HAP-1 (cell line): ENCODE measurements around the gene POLDIP2.

Source experiments
- DNase-seq, 2 experiments: peaks; one replicate each; pipeline ENCODE4 v3.0.0-alpha.2; 2016 to 2020; ENCODE audit warnings: low spot score in 2 of 2
- H3K27me3 ChIP-seq: fragments of 250-450 bp; sonication (Bioruptor Pico); 2 replicates; pipeline ENCODE4 v1.5.1; 2020; ENCODE audit warnings: low read depth, mild to moderate bottlenecking, moderate library complexity
- H3K36me3 ChIP-seq: fragments of 250-450 bp; sonication (Bioruptor Pico); replicated peaks from 2 replicates; pipeline ENCODE4 v1.5.1; 2020; ENCODE audit warnings: mild to moderate bottlenecking
- H3K4me1 ChIP-seq: fragments of 250-450 bp; sonication (Bioruptor Pico); 2 replicates; pipeline ENCODE4 v1.5.1; 2020; ENCODE audit warnings: mild to moderate bottlenecking
- H3K4me3 ChIP-seq: fragments of 250-450 bp; sonication (Bioruptor Pico); 2 replicates; pipeline ENCODE4 v1.5.1; 2020; ENCODE audit warnings: mild to moderate bottlenecking, moderate library complexity
- H3K9me3 ChIP-seq: fragments of 250-450 bp; sonication (Bioruptor Pico); 2 replicates; pipeline ENCODE4 v1.5.1; 2020; ENCODE audit warnings: mild to moderate bottlenecking, moderate library complexity
- in situ Hi-C: fragments of 300-500 bp; cut with MboI; formaldehyde crosslinking; loops from 3 replicates; pipeline ENCODE4 v1.14.3; 2020; ENCODE audit warnings: low sequenced_read_pairs, inconsistent platforms, mixed read lengths

POLDIP2 gene

DNA sequence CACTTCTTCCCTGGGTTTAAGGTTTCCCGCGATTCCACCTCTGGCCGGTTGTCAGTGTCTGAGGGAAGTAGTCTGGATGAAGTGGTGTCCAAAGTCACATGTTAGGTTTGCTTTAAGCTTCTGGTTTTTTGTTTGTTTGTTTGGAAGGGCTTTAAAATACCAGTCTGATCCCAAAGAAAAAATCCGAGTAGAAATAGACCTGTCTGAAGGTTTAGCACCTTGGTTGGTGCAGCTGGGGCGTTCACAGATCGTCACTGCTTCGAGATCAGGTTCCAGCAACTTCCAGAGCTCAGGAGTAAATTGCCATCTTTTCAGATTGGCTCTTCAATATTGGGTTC, 37.8 kb downstream of the POLDIP2 start:
- no peaks in the 10 kb centered on the region for H3K9me3 ChIP-seq
- no peaks in the 10 kb centered on the region for H3K27me3 ChIP-seq
- peaks cover 26% of the 10 kb centered on the region for H3K4me1 ChIP-seq
- H3K36me3 ChIP-seq: peaks cover 19% of the 10 kb centered on the region
- in situ Hi-C loops: no loop called here
- no peak for DNase-seq
- peak overlapping the region; percentile 72 for H3K4me3 ChIP-seq

DNA sequence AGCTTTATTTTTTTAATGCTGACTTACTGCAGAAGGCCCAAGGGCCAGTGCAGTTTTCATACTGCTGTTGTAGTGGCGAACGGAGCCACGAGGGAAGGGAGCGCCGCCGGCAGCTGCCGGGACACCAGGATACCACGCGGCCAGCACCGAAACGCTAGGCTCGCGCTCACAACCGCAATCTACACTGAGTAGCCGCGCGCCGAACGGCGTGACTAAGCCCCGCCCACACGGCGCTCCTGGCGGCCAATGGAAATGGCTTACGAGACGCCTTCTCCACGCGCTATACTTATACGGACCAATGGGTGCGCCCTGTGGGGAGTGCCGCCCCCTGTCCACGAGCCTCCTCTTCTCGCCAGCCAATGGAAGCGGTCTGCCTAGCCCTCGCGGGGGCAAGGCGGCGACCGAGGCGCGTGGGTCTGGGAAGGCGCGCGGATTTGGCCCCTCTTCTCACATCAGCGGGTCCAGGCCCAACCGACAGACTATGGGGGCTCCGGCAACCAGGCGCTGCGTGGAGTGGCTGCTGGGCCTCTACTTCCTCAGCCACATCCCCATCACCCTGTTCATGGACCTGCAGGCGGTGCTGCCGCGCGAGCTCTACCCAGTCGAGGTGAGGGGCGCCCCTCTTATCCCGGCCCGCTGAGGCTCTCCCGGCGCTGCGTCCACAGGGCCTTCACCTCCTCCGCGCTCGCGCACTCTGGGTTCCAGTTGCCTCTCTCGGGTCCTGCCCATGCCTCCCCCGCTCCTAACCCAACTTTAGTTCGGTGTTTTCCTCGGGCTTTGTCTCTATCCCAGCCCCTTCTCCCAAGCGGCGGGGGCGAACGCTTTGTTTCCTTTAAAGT, 38.3 kb downstream of the POLDIP2 start, which contains the start of gene TMEM97:
Gene TMEM97, plus strand, starts transcription at position 442 of the 839 bp plus-strand sequence. Its CDS starts 40 bp downstream, at position 482.
- Histone ChIP-seq H3K4me3 (peak within 1 kb of the TSS; percentile 72), H3K9me3 (no peaks in the 10 kb centered on the region), H3K36me3 (peaks cover 18% of the 10 kb centered on the region), H3K4me1 (peaks cover 26% of the 10 kb centered on the region), H3K27me3 (no peaks in the 10 kb centered on the region)
- DNase-seq: peak; percentile 97 to 98
- in situ Hi-C loops: no loop called here

DNA sequence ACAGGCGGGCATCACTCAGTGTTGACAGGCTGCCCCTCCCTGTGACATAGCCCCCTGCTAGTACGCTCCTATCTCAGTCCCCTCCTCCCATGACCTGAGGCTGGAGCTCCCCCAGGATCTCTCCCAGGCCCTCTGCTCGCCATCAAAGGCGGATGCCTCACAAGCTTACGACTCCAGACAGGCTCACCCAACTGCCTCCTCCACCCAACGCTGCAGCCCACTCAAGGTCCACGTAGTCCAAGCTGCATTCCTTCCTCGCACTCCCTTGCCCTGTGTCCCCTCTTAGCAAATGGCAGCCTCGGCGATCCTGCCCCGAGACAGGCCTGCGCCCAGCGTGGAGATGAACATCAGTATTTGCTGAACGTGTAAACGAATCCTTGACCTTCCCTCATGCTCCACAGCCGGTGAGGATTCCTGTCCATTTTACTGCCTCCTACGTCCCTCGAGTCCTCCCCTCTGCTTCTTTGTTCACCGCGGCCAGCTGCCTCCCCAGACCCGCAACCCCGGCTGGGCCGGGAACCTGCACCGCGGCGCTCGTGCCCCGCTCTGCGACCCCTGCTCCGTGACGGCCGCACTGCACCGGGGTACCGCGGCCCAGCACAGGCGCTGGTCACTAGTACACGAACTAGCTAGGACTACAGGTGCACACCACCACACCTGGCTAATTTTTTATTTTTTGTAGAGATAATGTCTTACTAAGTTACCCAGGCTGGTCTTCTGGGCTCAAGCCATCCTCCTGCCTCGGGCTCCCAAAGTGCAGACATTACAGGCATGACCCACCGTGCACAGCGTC, 39.2 kb downstream of the POLDIP2 start:
- Histone ChIP-seq H3K4me3 (peak overlapping the region; percentile 72), H3K36me3 (peaks cover 16% of the 10 kb centered on the region), H3K4me1 (peaks cover 26% of the 10 kb centered on the region), H3K27me3 (no peaks in the 10 kb centered on the region), H3K9me3 (no peaks in the 10 kb centered on the region)
- peak in 1 of 2 experiments; percentile 40 for DNase-seq
- in situ Hi-C loops: no loop called here

GRCh38 chr17:28317099-28317965, 40.0 kb downstream of the POLDIP2 start:
- Histone ChIP-seq H3K36me3 (peaks cover 14% of the 10 kb centered on the region), H3K4me3 (peak overlapping the region; percentile 72), H3K9me3 (no peaks in the 10 kb centered on the region), H3K4me1 (peaks cover 22% of the 10 kb centered on the region), H3K27me3 (no peaks in the 10 kb centered on the region)
- no peak for DNase-seq
- in situ Hi-C loops: no loop called here

- in situ Hi-C loops: no loop called here
- no peaks in the 10 kb centered on the region for H3K27me3 ChIP-seq
- H3K4me3 ChIP-seq: no peak overlapping the region
- H3K9me3 ChIP-seq: no peaks in the 10 kb centered on the region
- H3K36me3 ChIP-seq: peaks cover 8% of the 10 kb centered on the region; the same call in 1 of the 2 replicates
- H3K4me1 ChIP-seq: peaks cover 15% of the 10 kb centered on the region
- no peak for DNase-seq
These were observed 41.3 kb downstream of the POLDIP2 start for GRCh38 chr17:28315846-28316705.

DNA sequence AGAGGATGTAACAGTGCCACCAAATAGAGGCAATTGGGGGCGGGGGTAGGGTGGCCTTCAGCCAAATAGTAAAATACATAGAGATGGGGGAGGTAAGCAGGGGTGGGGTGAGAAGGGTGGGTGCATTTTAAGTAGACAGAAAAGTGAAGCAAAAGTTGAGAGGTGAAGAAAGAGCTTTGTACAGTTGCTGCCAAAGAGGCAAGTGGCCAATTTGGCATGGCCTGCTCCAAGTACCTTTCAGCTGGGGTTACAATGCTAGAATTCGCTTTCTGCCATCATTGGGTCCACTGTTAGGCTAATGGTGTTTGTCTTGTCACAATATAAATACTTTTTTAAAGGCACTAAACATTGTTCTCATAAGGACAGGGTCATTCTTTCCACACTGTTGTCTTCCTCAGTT, 43.5 kb downstream of the POLDIP2 start:
- H3K9me3 ChIP-seq: no peaks in the 10 kb centered on the region
- no peak overlapping the region for H3K4me3 ChIP-seq
- H3K36me3 ChIP-seq: no peaks in the 10 kb centered on the region
- peaks cover 13% of the 10 kb centered on the region for H3K4me1 ChIP-seq
- no peaks in the 10 kb centered on the region for H3K27me3 ChIP-seq
- in situ Hi-C loops: no loop called here
- no peak for DNase-seq

GRCh38 chr17:28306954-28307401, 50.3 kb downstream of the POLDIP2 start:
- Histone ChIP-seq H3K27me3 (no peaks in the 10 kb centered on the region), H3K4me1 (peaks cover 5% of the 10 kb centered on the region; the same call in 1 of the 2 replicates), H3K9me3 (no peaks in the 10 kb centered on the region), H3K4me3 (no peak overlapping the region), H3K36me3 (no peaks in the 10 kb centered on the region)
- in situ Hi-C loops: no loop called here
- no peak for DNase-seq

- DNase-seq: no peak
- Histone ChIP-seq H3K4me3 (no peak overlapping the region), H3K36me3 (no peaks in the 10 kb centered on the region), H3K9me3 (no peaks in the 10 kb centered on the region), H3K27me3 (no peaks in the 10 kb centered on the region), H3K4me1 (peaks cover 10% of the 10 kb centered on the region)
- in situ Hi-C loops: no loop called here
These were observed 58.9 kb downstream of the POLDIP2 start for GRCh38 chr17:28298449-28298848.
